Upper lobe of right lung (tissue), 1 donor: ENCODE data around the gene B4GALT7. TPM values are rescaled to one million over a fixed set of nuclear protein-coding genes. Genes with fewer than 3 reads are reported as not detected.

Experiments
- ATAC-seq: fragments of 200-7000 bp; cut with Tn5 transposase; one replicate; pipeline ENCODE4 v1.9.1; 2020; ENCODE audit warnings: mild to moderate bottlenecking, moderate library complexity
- DNase-seq: peaks from one replicate; pipeline ENCODE4 v3.0.0-alpha.2; 2020
- H3K27ac ChIP-seq: fragments of 200-600 bp; one replicate; pipeline ENCODE4 v1.8.0; 2022
- H3K27me3 ChIP-seq: fragments of 200-600 bp; one replicate; pipeline ENCODE4 v1.8.0; 2022; ENCODE audit warnings: mild to moderate bottlenecking
- H3K36me3 ChIP-seq: fragments of 200-600 bp; one replicate; pipeline ENCODE4 v1.8.0; 2022
- H3K4me1 ChIP-seq: fragments of 200-600 bp; one replicate; pipeline ENCODE4 v1.8.0; 2022
- H3K4me3 ChIP-seq: fragments of 200-600 bp; one replicate; pipeline ENCODE4 v1.8.0; 2022; ENCODE audit warnings: mild to moderate bottlenecking
- H3K9me3 ChIP-seq: fragments of 200-600 bp; one replicate; pipeline ENCODE4 v1.8.0; 2022
- CTCF ChIP-seq: fragments of 200-600 bp; IDR thresholded peaks from one replicate; pipeline ENCODE4 v1.8.0; 2022; ENCODE audit warnings: antibody characterized with exemption
- intact Hi-C: fragments of 100-400 bp; cut with DNase I; formaldehyde crosslinking; loops from one replicate; pipeline ENCODE4 v1.11.0; 2022
- long read RNA-seq: library from polyadenylated mRNA; unstranded; transcript quantifications from one replicate; pipeline ENCODE4 v2.0.0, GENCODE V29; 2021
- total RNA-seq: library from RNA; stranded (reverse); fragmentation: NEBNext Ultra II Directional; extraction: Animal tissue kit (Norgen Biotek cat#: 25700); gene quantifications from one replicate; pipeline ENCODE4 v1.2.1, GENCODE V29; 2021
- donor health status: DM: no; HTN: yes; CAD: no; lungs with severe emphysema.

The B4GALT7 gene, protein sequence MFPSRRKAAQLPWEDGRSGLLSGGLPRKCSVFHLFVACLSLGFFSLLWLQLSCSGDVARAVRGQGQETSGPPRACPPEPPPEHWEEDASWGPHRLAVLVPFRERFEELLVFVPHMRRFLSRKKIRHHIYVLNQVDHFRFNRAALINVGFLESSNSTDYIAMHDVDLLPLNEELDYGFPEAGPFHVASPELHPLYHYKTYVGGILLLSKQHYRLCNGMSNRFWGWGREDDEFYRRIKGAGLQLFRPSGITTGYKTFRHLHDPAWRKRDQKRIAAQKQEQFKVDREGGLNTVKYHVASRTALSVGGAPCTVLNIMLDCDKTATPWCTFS
- total RNA-seq = 23.2 TPM
- long read RNA-seq, transcript B4GALT7-201 (6 exons, 1,747 nt) = major isoform, 41 of 51 reads
- long read RNA-seq, partial matches to known transcripts = 3 of 51 reads
- long read RNA-seq, other reads (novel, unspliced or antisense) = 6 of 51 reads

DNA sequence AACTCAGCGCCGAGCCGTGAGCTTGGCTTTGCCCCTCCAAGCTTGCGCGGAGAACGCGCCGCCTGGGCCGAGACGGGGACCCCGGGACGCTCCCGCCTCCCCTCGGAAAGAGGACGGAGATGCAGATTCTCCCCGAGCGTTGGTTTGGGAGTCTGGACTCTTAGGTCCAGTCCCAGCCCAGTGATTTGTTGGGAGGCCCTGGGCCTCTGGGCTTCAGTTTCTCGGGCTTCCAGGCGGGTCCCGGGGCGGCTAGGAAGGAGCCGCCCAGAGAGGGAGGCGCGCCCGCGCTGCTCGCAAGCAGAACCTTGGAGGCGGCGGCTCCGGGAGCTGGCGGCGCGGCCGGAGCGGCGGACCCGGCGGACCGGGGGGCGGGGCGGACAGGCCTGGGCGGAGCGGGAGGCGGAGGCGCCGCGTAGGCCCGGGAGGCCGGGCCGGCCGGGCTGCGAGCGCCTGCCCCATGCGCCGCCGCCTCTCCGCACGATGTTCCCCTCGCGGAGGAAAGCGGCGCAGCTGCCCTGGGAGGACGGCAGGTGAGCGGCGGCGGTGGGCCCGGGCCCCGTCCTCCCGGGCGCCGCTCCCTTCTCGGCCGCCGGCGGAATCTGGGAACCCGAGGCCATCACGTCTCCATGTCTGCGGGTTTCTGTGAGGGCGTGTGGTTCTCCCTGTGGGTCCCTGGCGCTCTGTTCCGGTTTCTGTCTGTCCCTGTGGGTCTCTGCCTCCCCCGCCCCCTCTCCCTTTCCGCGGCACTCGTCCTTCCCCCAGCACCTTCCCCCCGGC lies at the start of gene B4GALT7:
Gene B4GALT7, plus strand, starts transcription at position 402 of the 777 bp plus-strand sequence. Its CDS starts 79 bp downstream, at position 481.
- no peaks in the 10 kb centered on the region for H3K27me3 ChIP-seq
- no peaks in the 10 kb centered on the region for H3K9me3 ChIP-seq
- H3K4me3 ChIP-seq = peak within 1 kb of the TSS; percentile 70
- intact Hi-C loops = no loop called here
- DNase-seq (peak; percentile 94), ATAC-seq (peak; percentile 98)
- H3K4me1 ChIP-seq = peaks cover 6% of the 10 kb centered on the region
- H3K27ac ChIP-seq = peak within 1 kb of the TSS; percentile 89
- peaks cover 20% of the 10 kb centered on the region for H3K36me3 ChIP-seq
- TF ChIP-seq CTCF = no peak

DNA sequence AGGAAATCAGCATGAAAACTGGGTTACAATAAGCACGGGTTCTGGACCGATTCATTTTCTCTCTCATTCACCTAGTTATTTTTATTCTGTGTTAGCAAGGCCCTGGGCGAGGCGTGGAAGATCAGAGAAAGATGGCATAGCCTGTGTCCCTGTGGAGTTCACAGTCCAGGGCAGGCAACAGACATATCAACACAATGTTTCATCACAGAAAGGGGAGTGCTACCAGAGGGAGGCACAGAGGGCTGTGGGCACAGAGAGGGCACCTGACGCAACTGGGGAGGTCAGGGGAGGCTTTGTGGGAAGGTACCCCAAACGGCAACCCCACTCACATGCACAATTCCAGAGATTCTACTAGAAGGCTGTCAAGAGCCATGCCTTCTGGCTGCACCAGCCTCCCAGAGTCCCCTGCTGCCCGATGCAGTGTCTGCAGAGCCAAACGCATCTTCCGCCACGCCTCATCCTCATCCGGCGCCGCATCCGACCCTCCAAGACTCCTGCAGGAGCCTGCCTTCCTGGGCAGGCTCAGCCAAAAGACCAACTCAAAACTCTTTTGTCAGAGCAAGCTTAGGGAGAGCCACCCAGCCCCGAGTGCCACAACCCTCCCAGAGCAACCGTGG lies 47.0 kb upstream of the B4GALT7 start:
- TF ChIP-seq CTCF = no peak
- Histone ChIP-seq H3K27ac (peak overlapping the region; percentile 73), H3K9me3 (no peaks in the 10 kb centered on the region), H3K4me1 (peaks cover 13% of the 10 kb centered on the region), H3K36me3 (peaks cover 21% of the 10 kb centered on the region), H3K27me3 (no peaks in the 10 kb centered on the region), H3K4me3 (peak overlapping the region; percentile 95)
- no peak for DNase-seq
- no peak for ATAC-seq
- intact Hi-C loops = no loop called here

DNA sequence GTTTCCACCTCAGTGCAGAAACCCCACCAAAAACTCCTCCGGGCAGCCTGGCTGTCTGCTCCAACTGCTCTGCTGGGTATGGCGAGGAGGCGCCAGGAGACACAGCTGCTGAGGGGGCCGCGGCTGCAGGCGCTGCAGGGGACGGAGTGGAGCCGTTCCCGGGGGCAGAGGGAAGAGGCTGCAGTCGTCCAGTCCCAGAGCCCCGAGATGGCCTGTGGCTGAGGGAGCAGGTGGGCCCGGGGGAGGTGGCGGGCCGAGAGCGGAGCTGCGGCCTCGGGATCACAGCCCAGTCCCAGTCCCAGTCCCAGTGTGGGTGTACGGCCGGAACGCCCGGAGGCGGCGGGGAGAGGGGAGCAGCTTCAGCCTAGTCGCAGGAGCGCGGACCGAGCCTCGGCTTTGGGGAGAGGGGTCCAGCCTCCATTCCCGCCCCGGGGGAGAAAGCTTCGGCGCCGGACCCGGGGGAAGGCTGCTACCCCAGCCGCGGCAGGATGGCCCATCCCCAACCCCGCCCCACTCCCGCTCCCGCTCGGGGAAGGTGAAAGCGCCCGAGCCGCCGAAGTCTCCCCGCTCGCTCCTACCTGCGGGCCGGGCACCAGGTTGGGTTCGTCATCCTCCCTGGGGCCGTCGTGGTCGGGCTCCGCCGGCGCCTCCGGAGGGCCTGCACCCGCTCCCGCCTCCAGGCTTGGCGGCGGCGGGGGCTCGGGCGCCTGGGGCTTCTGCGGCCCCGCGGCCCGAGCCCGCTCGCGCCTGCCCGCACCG lies 46.1 kb upstream of the B4GALT7 start:
- intact Hi-C loops = no loop called here
- Histone ChIP-seq H3K4me1 (peaks cover 12% of the 10 kb centered on the region), H3K36me3 (peaks cover 21% of the 10 kb centered on the region), H3K27ac (peak overlapping the region; percentile 73), H3K4me3 (peak overlapping the region; percentile 95), H3K9me3 (no peaks in the 10 kb centered on the region), H3K27me3 (no peaks in the 10 kb centered on the region)
- peak; percentile 60 for ATAC-seq
- peak; percentile 83 for DNase-seq
- no peak for TF ChIP-seq CTCF

- Histone ChIP-seq H3K27me3 (no peaks in the 10 kb centered on the region), H3K4me3 (peak within 1 kb of the TSS; percentile 95), H3K27ac (peak within 1 kb of the TSS; percentile 73), H3K4me1 (peaks cover 12% of the 10 kb centered on the region), H3K36me3 (peaks cover 21% of the 10 kb centered on the region), H3K9me3 (no peaks in the 10 kb centered on the region)
- DNase-seq (peak; percentile 97), ATAC-seq (peak; percentile 98)
- intact Hi-C loops = no loop called here
- TF ChIP-seq CTCF = peak; percentile 38
These were observed 45.3 kb upstream of the B4GALT7 start, which contains the start of gene FAM193B for GRCh38 chr5:177554474-177555111. FAM193B (minus strand) TSS chr5:177554563; CDS start chr5:177554458, 105 bp downstream.
